Hepatocyte (in vitro differentiated cells): Measurements from ENCODE around the gene ZNF560.

Source experiments
- EZH2phosphoT487 ChIP-seq: fragments of 200-600 bp; sonication (generic); IDR thresholded peaks from one replicate; pipeline ENCODE4 v1.6.1; 2018; ENCODE audit warnings: antibody characterized with exemption, mild to moderate bottlenecking, low read depth, moderate library complexity; ENCODE audit not compliant: unreplicated experiment, severe bottlenecking
- TF ChIP-seq, protein P1 (sequence below): fragments of 200-600 bp; sonication (generic); IDR thresholded peaks from 2 replicates; pipeline ENCODE4 v1.5.1; 2016; ENCODE audit warnings: antibody characterized with exemption, mild to moderate bottlenecking; ENCODE audit not compliant: poor library complexity

DNA sequence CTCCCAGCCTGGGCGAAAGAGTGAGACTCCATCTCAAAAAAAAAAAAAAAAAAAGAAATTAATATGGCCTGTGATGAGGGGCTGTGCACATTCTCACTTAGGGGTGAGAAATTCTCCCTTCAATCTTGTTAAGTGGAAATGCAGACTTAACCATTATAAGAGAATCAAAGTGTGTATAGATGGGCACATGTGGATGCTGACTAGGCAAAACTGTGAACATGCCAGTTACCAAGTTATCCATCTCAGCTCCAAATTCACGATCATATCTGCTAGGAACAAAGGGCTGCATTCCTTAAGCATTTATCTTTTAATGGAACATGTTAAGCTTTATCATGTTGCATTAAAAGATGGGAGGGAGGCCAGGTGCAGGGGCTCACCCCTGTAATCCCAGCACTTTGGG lies 4.3 kb downstream of the ZNF560 start:
- TF ChIP-seq, protein P1, sequence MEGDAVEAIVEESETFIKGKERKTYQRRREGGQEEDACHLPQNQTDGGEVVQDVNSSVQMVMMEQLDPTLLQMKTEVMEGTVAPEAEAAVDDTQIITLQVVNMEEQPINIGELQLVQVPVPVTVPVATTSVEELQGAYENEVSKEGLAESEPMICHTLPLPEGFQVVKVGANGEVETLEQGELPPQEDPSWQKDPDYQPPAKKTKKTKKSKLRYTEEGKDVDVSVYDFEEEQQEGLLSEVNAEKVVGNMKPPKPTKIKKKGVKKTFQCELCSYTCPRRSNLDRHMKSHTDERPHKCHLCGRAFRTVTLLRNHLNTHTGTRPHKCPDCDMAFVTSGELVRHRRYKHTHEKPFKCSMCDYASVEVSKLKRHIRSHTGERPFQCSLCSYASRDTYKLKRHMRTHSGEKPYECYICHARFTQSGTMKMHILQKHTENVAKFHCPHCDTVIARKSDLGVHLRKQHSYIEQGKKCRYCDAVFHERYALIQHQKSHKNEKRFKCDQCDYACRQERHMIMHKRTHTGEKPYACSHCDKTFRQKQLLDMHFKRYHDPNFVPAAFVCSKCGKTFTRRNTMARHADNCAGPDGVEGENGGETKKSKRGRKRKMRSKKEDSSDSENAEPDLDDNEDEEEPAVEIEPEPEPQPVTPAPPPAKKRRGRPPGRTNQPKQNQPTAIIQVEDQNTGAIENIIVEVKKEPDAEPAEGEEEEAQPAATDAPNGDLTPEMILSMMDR: no peak
- no peak for TF ChIP-seq EZH2phosphoT487
